IMR-90 (cell line): ENCODE measurements around the gene CROCC2.

Source experiments
- CEBPB ChIP-seq: IDR thresholded peaks from 2 replicates; pipeline ENCODE4 v1.6.1; 2012; ENCODE audit warnings: low read depth, low read length, improper control_type of control experiment
- CTCF ChIP-seq: conservative IDR thresholded peaks from 2 replicates; pipeline ENCODE4 v1.5.1; 2012; ENCODE audit warnings: mild to moderate bottlenecking, low read depth, low read length, improper control_type of control experiment
- FOS ChIP-seq: fragments of 150-350 bp; IDR thresholded peaks from 2 replicates; pipeline ENCODE4 v1.6.1; 2016; ENCODE audit warnings: low read depth, low read length
- MAFK ChIP-seq: IDR thresholded peaks from 2 replicates; pipeline ENCODE4 v1.6.1; 2012; ENCODE audit warnings: low read depth, low read length, improper control_type of control experiment
- MXI1 ChIP-seq: IDR thresholded peaks from 2 replicates; pipeline ENCODE4 v1.6.1; 2012; ENCODE audit warnings: low read depth, mild to moderate bottlenecking, low read length, moderate library complexity, borderline replicate concordance
- POLR2A ChIP-seq: IDR thresholded peaks from 2 replicates; pipeline ENCODE4 v1.6.1; 2012; ENCODE audit warnings: mild to moderate bottlenecking, low read depth, low read length
- RCOR1 ChIP-seq: IDR thresholded peaks from 2 replicates; pipeline ENCODE4 v1.6.1; 2012; ENCODE audit warnings: mild to moderate bottlenecking, low read length, improper control_type of control experiment; ENCODE audit not compliant: insufficient replicate concordance
- RFX5 ChIP-seq: IDR thresholded peaks from 2 replicates; pipeline ENCODE4 v1.8.0; 2012; ENCODE audit warnings: low read depth, mild to moderate bottlenecking, low read length, moderate library complexity
- SMC3 ChIP-seq: fragments of 150-350 bp; IDR thresholded peaks from 2 replicates; pipeline ENCODE4 v1.6.1; 2016; ENCODE audit warnings: low read depth, mild to moderate bottlenecking, antibody characterized with exemption, low read length, moderate library complexity

- no peak for TF ChIP-seq FOS
- no peak for TF ChIP-seq CTCF
- TF ChIP-seq CEBPB: no peak
- no peak for TF ChIP-seq MAFK
- TF ChIP-seq POLR2A: no peak
- TF ChIP-seq SMC3: no peak
- no peak for TF ChIP-seq MXI1
- no peak for TF ChIP-seq RFX5
- TF ChIP-seq RCOR1: no peak
Observed at GRCh38 chr2:240958366-240959213, 52.5 kb downstream of the CROCC2 start.
